ENCODE measurements around the gene IGFBP7. TPM values are rescaled to one million over a fixed set of nuclear protein-coding genes. Genes with fewer than 3 reads are reported as not detected.

The IGFBP7 gene
- total and polyA plus RNA-seq, 4 donors: 2,521 to 5,050 (median 2,800) TPM

Other genes starting within 250 kb of the IGFBP7 start
- gene REST, start 202.5 kb downstream of the IGFBP7 start, total RNA-seq: 10 to 100 TPM; 33.5 to 39.1 TPM
- gene REST, start 202.5 kb downstream of the IGFBP7 start, polyA plus RNA-seq: 1 to 10 TPM; 5.7 to 6.8 TPM
- 10 to 100 TPM in 1 of 2 donors, 1 to 10 TPM in 1; 10.0 to 12.9 TPM for gene NOA1, start 132.8 kb downstream of the IGFBP7 start, total RNA-seq
- 10 to 100 TPM; 11.4 to 15.4 TPM for gene NOA1, start 132.8 kb downstream of the IGFBP7 start, polyA plus RNA-seq
- gene POLR2B, start 131.5 kb downstream of the IGFBP7 start, total RNA-seq: 10 to 100 TPM; 61.8 to 69.6 TPM
- gene POLR2B, start 131.5 kb downstream of the IGFBP7 start, polyA plus RNA-seq: 10 to 100 TPM; 18.7 to 34.5 TPM

Data from aorta (tissue), 4 donors.